HepG2 (cell line): ENCODE data around the gene CAND2. TPM values are rescaled to one million over a fixed set of nuclear protein-coding genes. Genes with fewer than 3 reads are reported as not detected.
A peak's percentile ranks its signal among the peaks of the same experiment; 100 is the strongest.

Experiments
- FOXJ3 ChIP-seq: sonication (generic); formaldehyde crosslinking; IDR thresholded peaks from 2 replicates; pipeline ENCODE4 v1.4.0; 2020; ENCODE audit warnings: missing genetic modification reagents, mild to moderate bottlenecking, borderline replicate concordance
- MLLT10 ChIP-seq: sonication (generic); formaldehyde crosslinking; IDR thresholded peaks from 2 replicates; pipeline ENCODE4 v1.4.0; 2020; ENCODE audit warnings: missing genetic modification reagents
- PAF1 ChIP-seq: IDR thresholded peaks from 2 replicates; pipeline ENCODE4 v1.6.1; 2016; ENCODE audit warnings: missing genetic modification reagents, missing compliant biosample characterization
- RFXAP ChIP-seq: sonication (generic); formaldehyde crosslinking; IDR thresholded peaks from 2 replicates; pipeline ENCODE4 v1.4.0; 2020; ENCODE audit warnings: missing genetic modification reagents, borderline replicate concordance
- ZNF18 ChIP-seq: sonication (generic); formaldehyde crosslinking; IDR thresholded peaks from 2 replicates; pipeline ENCODE4 v1.8.0; 2022; ENCODE audit warnings: mild to moderate bottlenecking, missing genetic modification reagents; ENCODE audit not compliant: insufficient replicate concordance
- ZNF282 ChIP-seq: fragments of 450-650 bp; IDR thresholded peaks from 2 replicates; pipeline ENCODE4 v1.6.1; 2018; ENCODE audit not compliant: partially characterized antibody
- ZNF317 ChIP-seq: sonication (generic); formaldehyde crosslinking; IDR thresholded peaks from 2 replicates; pipeline ENCODE4 v1.5.0; 2020; ENCODE audit warnings: mild to moderate bottlenecking, missing genetic modification reagents
- ZNF407 ChIP-seq: sonication (generic); formaldehyde crosslinking; IDR thresholded peaks from one replicate; pipeline ENCODE4 v1.5.1; 2020; ENCODE audit warnings: mild to moderate bottlenecking, missing genetic modification reagents; ENCODE audit errors: not compliant biosample characterization
- ZNF740 ChIP-seq: sonication (generic); formaldehyde crosslinking; IDR thresholded peaks from 2 replicates; pipeline ENCODE4 v1.4.0; 2020; ENCODE audit warnings: missing genetic modification reagents
- ZNF773 ChIP-seq: sonication (generic); formaldehyde crosslinking; IDR thresholded peaks from 2 replicates; pipeline ENCODE4 v1.4.0; 2020; ENCODE audit warnings: missing genetic modification reagents, borderline replicate concordance
- ZSCAN29 ChIP-seq: sonication (generic); formaldehyde crosslinking; conservative IDR thresholded peaks from 2 replicates; pipeline ENCODE4 v1.4.0; 2020; ENCODE audit warnings: mild to moderate bottlenecking, missing genetic modification reagents
- polyA plus RNA-seq, 8 experiments: library from polyadenylated mRNA; depleted of rRNA in 3 of 8; stranded (reverse) in 7 of 8; unstranded in 1 of 8; fragments of >200 nt; fragmentation: Illumina TruSeq in 4 of 8; extraction: Trizol in 4 of 8; gene quantifications; 2 replicates each; pipeline versions ENCODE4 v1.2.1 to v1.2.3, GENCODE V29; 2011 to 2016; ENCODE audit warnings: low read depth in 4 of 8, missing spikeins in 1 of 8, mixed read lengths in 1 of 8; ENCODE audit not compliant: insufficient read depth in 1 of 8
- total RNA-seq, 5 experiments: library from RNA; depleted of rRNA; stranded (reverse); fragments of >200 nt; fragmentation: Illumina TruSeq; extraction: Trizol; gene quantifications; 2 replicates each; pipeline ENCODE4 v1.2.3, GENCODE V29; 2016; ENCODE audit warnings: low read depth in 1 of 5
- TF ChIP-seq, protein P1 (sequence below): IDR thresholded peaks from 2 replicates; pipeline ENCODE4 v1.6.1; 2016; ENCODE audit warnings: mild to moderate bottlenecking
- TF ChIP-seq, protein P2 (sequence below): sonication (generic); formaldehyde crosslinking; IDR thresholded peaks from 2 replicates; pipeline ENCODE4 v1.5.1; 2020; ENCODE audit warnings: mild to moderate bottlenecking, missing genetic modification reagents

Gene CAND2
- total and polyA plus RNA-seq, 2 of the 13 experiments (the other 11 are each of a cell fraction or from before 2014, with no cell fraction given), result 0.01 TPM; not detected in 1

DNA sequence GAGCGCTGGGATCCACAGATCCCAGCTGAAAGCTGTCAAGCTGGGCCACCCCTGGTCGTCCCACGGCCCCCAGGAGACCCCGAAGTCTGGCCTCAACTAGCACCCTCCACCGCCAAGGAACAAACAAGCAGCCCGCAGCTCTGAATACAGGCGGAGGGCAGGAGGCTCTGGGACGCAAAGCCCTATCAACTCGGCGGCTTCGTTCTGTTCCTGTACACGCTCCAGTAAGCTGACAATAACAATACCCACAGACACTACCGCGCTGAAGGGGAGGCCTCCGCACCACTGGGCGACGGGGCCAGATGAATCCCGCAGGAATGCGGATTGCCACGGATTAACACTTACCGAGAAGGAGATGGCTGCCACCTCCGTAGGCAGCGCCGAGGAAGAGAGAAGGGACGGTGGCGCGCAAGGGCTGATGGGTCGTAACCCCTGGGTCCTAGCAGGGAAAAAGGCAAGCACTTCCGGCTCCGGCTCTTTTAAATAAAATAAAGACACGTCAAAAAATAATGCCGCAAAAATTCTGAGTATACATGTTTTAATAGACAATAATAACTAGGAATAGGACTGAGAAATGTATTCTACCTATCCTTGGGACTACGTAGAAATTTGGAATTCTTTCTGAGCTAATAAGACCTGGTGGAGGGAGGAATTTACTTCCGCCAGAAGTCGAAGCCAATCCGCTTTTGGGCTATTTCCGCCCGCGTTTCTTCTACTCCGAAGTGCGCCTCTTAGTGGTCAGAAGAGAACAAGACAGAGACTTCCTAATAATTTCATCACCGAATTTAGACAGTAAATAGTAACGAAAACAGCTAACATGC is 44.9 kb downstream of the CAND2 start, which contains the start of gene RPL32 (continued):
- TF ChIP-seq ZNF18 (CRISPR knock-in tag) (no peak), RFXAP (CRISPR knock-in tag) (peak; percentile 84; the same call in 1 of the 2 replicates), ZNF740 (CRISPR knock-in tag) (no peak), ZNF282 (no peak), FOXJ3 (0 out of 2 replicates have a peak, but pooled peaks have one; percentile 37), ZNF317 (CRISPR knock-in tag) (no peak), PAF1 (no peak), MLLT10 (CRISPR knock-in tag) (no peak), ZNF407 (no peak), ZSCAN29 (CRISPR knock-in tag) (0 out of 2 replicates have a peak, but pooled peaks have one; percentile 10), ZNF773 (CRISPR knock-in tag) (peak; percentile 84; the same call in 1 of the 2 replicates)
- TF ChIP-seq, protein P1, sequence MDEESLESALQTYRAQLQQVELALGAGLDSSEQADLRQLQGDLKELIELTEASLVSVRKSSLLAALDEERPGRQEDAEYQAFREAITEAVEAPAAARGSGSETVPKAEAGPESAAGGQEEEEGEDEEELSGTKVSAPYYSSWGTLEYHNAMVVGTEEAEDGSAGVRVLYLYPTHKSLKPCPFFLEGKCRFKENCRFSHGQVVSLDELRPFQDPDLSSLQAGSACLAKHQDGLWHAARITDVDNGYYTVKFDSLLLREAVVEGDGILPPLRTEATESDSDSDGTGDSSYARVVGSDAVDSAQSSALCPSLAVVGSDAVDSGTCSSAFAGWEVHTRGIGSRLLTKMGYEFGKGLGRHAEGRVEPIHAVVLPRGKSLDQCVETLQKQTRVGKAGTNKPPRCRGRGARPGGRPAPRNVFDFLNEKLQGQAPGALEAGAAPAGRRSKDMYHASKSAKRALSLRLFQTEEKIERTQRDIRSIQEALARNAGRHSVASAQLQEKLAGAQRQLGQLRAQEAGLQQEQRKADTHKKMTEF (CRISPR knock-in tag), result 0 out of 2 replicates have a peak, but pooled peaks have one; percentile 52
- TF ChIP-seq, protein P2, sequence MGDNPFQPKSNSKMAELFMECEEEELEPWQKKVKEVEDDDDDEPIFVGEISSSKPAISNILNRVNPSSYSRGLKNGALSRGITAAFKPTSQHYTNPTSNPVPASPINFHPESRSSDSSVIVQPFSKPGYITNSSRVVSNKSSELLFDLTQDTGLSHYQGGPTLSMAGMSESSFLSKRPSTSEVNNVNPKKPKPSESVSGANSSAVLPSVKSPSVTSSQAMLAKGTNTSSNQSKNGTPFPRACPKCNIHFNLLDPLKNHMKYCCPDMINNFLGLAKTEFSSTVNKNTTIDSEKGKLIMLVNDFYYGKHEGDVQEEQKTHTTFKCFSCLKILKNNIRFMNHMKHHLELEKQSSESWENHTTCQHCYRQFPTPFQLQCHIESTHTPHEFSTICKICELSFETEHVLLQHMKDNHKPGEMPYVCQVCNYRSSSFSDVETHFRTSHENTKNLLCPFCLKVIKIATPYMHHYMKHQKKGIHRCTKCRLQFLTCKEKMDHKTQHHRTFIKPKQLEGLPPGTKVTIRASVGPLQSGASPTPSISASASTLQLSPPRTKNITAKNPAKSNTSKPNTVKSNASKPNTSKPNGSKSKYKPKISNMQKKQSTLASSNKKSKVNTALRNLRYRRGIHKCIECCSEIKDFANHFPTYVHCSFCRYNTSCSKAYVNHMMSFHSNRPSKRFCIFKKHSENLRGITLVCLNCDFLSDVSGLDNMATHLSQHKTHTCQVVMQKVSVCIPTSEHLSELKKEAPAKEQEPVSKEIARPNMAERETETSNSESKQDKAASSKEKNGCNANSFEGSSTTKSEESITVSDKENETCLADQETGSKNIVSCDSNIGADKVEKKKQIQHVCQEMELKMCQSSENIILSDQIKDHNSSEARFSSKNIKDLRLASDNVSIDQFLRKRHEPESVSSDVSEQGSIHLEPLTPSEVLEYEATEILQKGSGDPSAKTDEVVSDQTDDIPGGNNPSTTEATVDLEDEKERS (CRISPR knock-in tag), result no peak
